ENCODE measurements around the gene DTD1.

The DTD1 gene

DNA sequence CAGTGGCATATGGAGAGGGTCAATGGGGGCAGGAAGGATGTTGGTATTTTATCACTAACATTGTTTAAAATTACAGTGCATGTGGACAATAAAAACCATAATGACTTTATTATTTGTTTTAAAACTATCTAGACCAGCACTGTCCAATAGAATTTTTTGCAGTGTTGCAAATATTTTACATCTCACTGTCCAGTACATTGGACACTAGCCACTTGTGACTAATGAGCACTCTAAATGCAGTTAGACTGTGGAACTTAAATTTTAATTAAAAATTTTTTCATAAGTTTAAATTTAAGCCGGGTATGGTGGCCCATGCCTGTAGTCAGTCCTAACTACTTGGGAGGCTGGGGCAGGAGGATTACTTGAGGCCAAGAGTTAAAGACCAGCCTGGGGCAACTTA, 101.7 kb downstream of the DTD1 start:
- TF ChIP-seq GATA2 (IDR thresholded peaks at IDR 0.05; ENCODE audit: low read depth, low read length), result no peak

DNA sequence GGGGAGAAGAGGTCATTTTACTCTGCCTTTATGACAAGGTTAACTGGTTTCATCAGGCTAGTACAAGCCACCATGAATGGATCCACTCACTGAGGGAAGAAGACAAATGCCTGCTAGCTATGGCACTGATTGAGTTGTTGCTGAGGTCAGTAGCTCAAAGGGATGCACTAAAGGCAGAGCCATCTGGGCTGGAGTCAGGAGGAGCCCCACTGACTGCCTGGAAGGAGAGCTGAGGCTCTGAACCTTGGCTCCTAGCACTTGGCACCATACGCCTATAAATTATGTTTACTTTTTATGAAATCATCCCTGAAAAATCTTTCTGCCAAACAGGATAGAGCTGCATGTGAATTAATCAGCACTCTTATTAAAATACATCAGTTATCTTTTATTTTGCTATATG, 104.6 kb downstream of the DTD1 start:
- TF ChIP-seq GATA2 (IDR thresholded peaks at IDR 0.05; ENCODE audit: low read depth, low read length) (no peak), GATA3 (IDR thresholded peaks at IDR 0.05; ENCODE audit: low read depth, low read length) (no peak)

DNA sequence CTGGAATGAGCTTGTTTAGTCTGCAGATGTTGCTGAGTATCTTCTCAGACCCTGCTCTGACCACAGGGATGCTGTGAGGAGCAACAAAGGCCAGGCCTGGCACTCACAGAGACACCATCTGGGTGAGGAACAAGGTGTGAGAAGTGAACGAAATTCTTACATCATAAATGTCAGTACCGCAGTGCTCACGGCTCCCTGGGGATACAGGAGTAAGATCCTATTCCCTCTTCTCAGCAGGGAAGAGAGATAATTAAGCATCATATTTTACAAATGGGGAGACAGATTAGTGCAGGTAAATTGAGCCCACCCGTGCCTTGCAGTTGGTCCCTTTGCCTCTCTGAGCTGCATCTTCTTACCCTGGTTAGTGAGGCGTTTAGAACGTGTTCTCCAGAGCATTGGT, 106.2 kb downstream of the DTD1 start:
- TF ChIP-seq GATA3 (IDR thresholded peaks at IDR 0.05; ENCODE audit: low read depth, low read length) (no peak), GATA2 (IDR thresholded peaks at IDR 0.05; ENCODE audit: low read depth, low read length) (no peak)

DNA sequence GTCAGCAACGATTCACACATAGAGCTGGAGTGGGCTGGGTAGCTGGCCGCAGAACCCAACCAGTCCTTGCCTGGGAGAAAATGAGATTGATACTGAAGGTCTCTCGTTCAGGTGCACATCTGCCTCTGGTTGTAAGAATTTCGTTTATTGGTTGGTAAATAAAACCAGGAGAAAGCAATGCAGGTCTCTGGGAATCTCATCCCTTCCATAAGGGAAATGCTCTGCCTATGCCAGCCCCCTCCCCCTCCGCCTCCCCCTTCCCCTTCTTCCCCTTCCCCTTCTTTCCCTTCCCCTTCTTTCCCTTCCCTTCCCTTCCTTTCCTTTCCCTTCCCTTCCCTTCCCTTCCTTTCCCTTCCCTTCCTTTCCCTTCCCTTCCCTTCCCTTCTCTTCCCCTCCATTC, 107.3 kb downstream of the DTD1 start:
- TF ChIP-seq GATA3 (IDR thresholded peaks at IDR 0.05; ENCODE audit: low read depth, low read length) (no peak), GATA2 (IDR thresholded peaks at IDR 0.05; ENCODE audit: low read depth, low read length) (no peak)

DNA sequence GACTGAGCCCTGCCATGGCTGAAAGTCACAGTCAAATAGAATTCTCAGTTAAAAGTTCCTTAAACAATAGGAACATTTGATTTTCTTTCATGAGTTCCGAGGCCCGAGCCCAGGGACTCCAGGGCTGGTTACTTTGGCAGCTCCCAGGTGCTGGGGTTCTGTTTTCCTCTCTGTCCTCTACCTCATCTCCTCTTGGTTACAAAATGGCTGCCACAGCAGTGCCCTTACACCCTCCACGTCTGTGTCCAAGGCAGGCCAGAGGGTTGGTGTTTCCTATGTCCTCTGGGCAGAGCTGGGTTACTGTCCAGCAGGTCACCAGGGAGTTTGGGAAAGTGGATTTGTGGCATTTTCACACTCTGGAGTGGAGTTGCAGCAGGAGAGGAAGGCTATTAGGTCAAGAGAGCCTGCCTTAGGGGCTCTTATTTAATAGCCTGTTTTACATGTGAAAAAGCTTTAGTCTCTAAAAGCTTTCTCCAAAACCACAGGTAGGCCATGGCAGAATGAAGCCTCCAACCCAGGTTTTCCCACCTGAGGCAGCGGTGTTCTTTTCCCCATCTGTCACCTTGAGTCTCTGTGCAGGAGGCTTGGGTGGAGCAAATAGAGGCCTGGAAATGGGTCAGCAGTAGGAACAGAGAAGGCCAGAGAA, 111.0 kb downstream of the DTD1 start:
- TF ChIP-seq GATA3 (IDR thresholded peaks at IDR 0.05; ENCODE audit: low read depth, low read length), result no peak
- no peak for TF ChIP-seq GATA2 (IDR thresholded peaks at IDR 0.05; ENCODE audit: low read depth, low read length)

- no peak for TF ChIP-seq GATA2 (IDR thresholded peaks at IDR 0.05; ENCODE audit: low read depth, low read length)
- TF ChIP-seq GATA3 (IDR thresholded peaks at IDR 0.05; ENCODE audit: low read depth, low read length), result no peak
Observed at GRCh38 chr20:18701969-18702368, 114.1 kb downstream of the DTD1 start.

GRCh38 chr20:18702736-18703135, 114.9 kb downstream of the DTD1 start:
- no peak for TF ChIP-seq GATA3 (IDR thresholded peaks at IDR 0.05; ENCODE audit: low read depth, low read length)
- no peak for TF ChIP-seq GATA2 (IDR thresholded peaks at IDR 0.05; ENCODE audit: low read depth, low read length)

GRCh38 chr20:18705490-18705889, 117.6 kb downstream of the DTD1 start:
- TF ChIP-seq GATA3 (IDR thresholded peaks at IDR 0.05; ENCODE audit: low read depth, low read length) (no peak), GATA2 (IDR thresholded peaks at IDR 0.05; ENCODE audit: low read depth, low read length) (no peak)

DNA sequence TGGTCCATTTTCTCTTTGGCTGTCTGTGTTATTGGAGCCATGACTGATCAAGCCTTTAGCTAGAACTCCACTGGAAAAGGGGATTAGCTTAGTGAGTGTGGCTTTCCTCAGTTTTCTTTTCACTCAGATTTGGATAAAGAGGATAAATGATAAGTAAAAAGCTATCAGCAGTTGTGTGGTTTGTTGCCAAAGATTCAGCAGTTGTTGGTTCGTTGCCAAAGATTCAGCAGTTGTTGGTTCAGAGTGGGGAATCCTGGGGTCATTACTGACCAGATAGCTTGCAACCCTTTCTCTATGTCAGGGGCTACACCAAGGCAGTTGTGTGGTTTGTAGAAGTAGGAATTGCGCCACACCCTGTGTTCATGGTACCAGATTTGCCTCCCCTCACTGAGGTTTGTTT, 118.1 kb downstream of the DTD1 start:
- TF ChIP-seq GATA3 (IDR thresholded peaks at IDR 0.05; ENCODE audit: low read depth, low read length) (no peak), GATA2 (IDR thresholded peaks at IDR 0.05; ENCODE audit: low read depth, low read length) (no peak)

DNA sequence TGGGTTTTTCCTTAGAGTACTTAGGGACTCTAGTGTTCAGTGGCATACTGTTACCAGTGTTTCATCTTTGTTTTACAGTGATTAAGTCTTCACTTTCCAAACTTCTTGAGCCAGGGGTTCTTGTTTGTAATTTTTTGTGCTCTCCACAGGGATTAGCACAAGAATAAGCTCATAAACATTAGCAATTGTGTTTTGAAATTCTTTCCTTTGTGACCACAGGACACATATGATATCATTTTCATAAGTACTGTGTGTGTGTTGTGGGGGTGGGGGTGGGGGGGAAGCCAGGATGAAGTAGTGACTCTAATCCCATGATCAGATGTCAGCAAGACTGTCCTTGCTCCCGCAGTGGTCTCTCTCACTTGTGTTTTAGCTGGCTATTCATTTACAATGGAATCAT, 124.3 kb downstream of the DTD1 start:
- no peak for TF ChIP-seq GATA3 (IDR thresholded peaks at IDR 0.05; ENCODE audit: low read depth, low read length)
- no peak for TF ChIP-seq GATA2 (IDR thresholded peaks at IDR 0.05; ENCODE audit: low read depth, low read length)

- no peak for TF ChIP-seq GATA2 (IDR thresholded peaks at IDR 0.05; ENCODE audit: low read depth, low read length)
- no peak for TF ChIP-seq GATA3 (IDR thresholded peaks at IDR 0.05; ENCODE audit: low read depth, low read length)
Observed at GRCh38 chr20:18712882-18713281, 125.0 kb downstream of the DTD1 start.

DNA sequence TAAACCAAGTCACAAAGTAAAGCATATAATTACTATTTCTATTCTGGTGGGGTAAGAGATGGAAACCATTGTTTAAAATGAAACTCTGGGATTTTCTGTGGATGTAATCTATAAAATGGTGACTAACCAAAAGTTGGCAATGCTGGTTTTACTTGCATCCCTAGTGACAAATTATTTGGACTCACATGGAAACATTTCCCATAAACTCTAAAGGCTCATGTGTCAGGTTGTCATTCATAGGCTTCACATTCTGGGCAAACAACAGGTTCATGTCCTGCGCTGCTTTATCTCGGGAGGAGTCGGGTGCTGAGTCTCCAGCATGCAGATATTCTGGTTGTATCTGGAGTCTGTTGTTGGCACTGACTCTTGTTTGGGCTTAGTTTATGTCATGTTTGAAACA, 127.7 kb downstream of the DTD1 start:
- TF ChIP-seq GATA3 (IDR thresholded peaks at IDR 0.05; ENCODE audit: low read depth, low read length) (no peak), GATA2 (IDR thresholded peaks at IDR 0.05; ENCODE audit: low read depth, low read length) (no peak)

DNA sequence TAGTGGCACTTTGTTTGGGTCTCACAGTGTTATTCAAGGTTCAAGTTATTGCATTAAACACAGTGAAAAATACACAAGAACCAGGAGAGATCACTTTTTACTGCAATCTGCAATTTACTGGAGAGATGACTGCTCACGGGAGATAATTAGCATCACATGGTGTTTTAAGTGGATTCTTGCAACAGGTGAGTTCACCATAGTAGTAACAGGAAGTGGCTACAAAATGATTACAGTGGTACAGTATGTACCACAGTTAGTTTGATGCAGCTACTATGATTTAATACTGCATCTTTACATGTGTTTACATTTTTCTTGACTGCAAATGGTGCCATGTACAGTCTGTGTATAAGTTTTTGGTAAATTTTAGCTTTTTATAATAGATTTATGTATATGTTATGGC, 129.2 kb downstream of the DTD1 start:
- no peak for TF ChIP-seq GATA3 (IDR thresholded peaks at IDR 0.05; ENCODE audit: low read depth, low read length)
- no peak for TF ChIP-seq GATA2 (IDR thresholded peaks at IDR 0.05; ENCODE audit: low read depth, low read length)

- TF ChIP-seq GATA3 (IDR thresholded peaks at IDR 0.05; ENCODE audit: low read depth, low read length) (no peak), GATA2 (IDR thresholded peaks at IDR 0.05; ENCODE audit: low read depth, low read length) (no peak)
Observed at GRCh38 chr20:18718129-18718528, 130.3 kb downstream of the DTD1 start.

GRCh38 chr20:18719426-18719825, 131.6 kb downstream of the DTD1 start:
- TF ChIP-seq GATA2 (IDR thresholded peaks at IDR 0.05; ENCODE audit: low read depth, low read length) (no peak), GATA3 (IDR thresholded peaks at IDR 0.05; ENCODE audit: low read depth, low read length) (no peak)

GRCh38 chr20:18721551-18722115, 133.8 kb downstream of the DTD1 start:
- no peak for TF ChIP-seq GATA2 (IDR thresholded peaks at IDR 0.05; ENCODE audit: low read depth, low read length)
- TF ChIP-seq GATA3 (IDR thresholded peaks at IDR 0.05; ENCODE audit: low read depth, low read length), result no peak
